Bronchial smooth muscle cell (primary cell): Measurements from ENCODE around the gene NEXMIF. TPM values are rescaled to one million over a fixed set of nuclear protein-coding genes. Genes with fewer than 3 reads are reported as not detected.

Experiments used
- total RNA-seq: library from RNA; depleted of rRNA; stranded (reverse); fragments of >200 nt; gene quantifications from 2 replicates; pipeline ENCODE4 v1.2.1, GENCODE V29; 2014

Gene NEXMIF
- not detected in 2 replicates for total RNA-seq

DNA sequence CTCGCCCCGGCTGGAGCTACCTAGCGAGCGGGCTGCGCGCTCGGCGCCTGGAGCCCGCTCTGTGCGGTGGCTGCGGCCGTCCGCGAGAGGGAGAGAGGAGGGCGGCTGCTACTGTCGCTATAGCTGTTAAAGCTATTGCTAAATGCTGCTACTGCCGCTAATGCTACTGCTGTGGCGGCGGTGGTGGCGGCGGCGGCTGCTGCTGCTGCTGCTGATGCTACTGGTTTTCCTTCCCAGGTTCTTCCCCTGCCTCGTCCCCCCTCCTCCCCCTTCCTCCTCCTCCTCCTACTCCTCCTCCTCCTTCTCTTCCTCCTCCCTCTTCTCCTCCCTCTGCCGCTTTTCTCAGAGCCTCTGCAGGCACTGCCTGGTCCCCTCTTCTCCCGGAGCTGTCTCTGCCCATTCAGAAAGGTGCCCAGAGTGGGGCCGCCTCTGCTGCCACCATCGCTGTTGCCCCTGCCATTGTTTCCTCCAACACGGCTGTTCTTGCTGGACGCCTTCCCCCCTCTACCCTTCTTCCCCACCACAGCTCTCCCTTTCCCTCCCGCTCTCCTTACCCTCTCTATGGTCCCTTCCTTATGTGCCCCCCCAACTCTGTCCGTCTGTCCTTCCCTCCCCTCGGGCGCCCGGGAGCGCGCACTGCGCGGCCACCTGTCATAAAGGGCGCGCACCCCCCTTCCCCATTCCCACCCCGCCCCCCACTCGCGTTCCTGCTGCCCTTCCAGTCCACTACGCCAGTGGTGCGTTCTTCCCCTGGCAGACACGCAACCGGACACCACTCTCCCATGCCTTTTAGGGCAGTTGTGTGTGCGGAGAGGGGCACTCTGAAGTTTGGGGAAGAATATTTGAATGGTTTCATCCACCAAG, at the start of gene NEXMIF:
Gene NEXMIF, minus strand, starts transcription at position 228 of the 864 bp plus-strand sequence.

Other genes with a start within 250 kb of the NEXMIF start
- gene ABCB7, start 230.8 kb upstream of the NEXMIF start, total RNA-seq: 18.8 and 19.2 TPM in 2 replicates